PC-9 (cell line): ENCODE measurements around the gene MGAT5.

Experiments
- CTCF ChIP-seq: fragments of 200-600 bp; sonication (generic); conservative IDR thresholded peaks from 2 replicates; pipeline ENCODE4 v1.6.1; 2017; ENCODE audit warnings: mixed run types, antibody characterized with exemption, mild to moderate bottlenecking, moderate library complexity
- EZH2 ChIP-seq: fragments of 200-600 bp; sonication (generic); IDR thresholded peaks from 2 replicates; pipeline ENCODE4 v1.8.0; 2017; ENCODE audit warnings: antibody characterized with exemption, low read depth

- no peak for TF ChIP-seq CTCF
- TF ChIP-seq EZH2: no peak
Measured at GRCh38 chr2:134218414-134218813, 35.5 kb upstream of the MGAT5 start.
